GM12878 (cell line): ENCODE data around the gene SRPK2.

Source experiments
- CTCF ChIP-seq, 3 experiments: IDR thresholded peaks in 2 of 3; conservative IDR thresholded peaks in 1 of 3; 2 replicates each; pipeline ENCODE4 v1.5.1; 2011; ENCODE audit warnings: low read depth in 3 of 3, low read length in 3 of 3, mild to moderate bottlenecking in 3 of 3, control low read depth in 2 of 3, moderate library complexity in 2 of 3, inconsistent platforms in 1 of 3, mixed read lengths in 1 of 3; ENCODE audit not compliant: control insufficient read depth in 2 of 3, insufficient read depth in 1 of 3; ENCODE audit errors: extremely low read depth in 1 of 3
- CUX1 ChIP-seq: IDR thresholded peaks from 2 replicates; pipeline ENCODE4 v1.6.1; 2012; ENCODE audit warnings: improper control_type of control experiment, low read depth, low read length; ENCODE audit not compliant: insufficient replicate concordance
- IRF3 ChIP-seq: fragments of 450-650 bp; IDR thresholded peaks from 2 replicates; pipeline ENCODE4 v1.6.1; 2014; ENCODE audit warnings: mild to moderate bottlenecking
- NRF1 ChIP-seq: conservative IDR thresholded peaks from 2 replicates; pipeline ENCODE4 v1.6.1; 2011; ENCODE audit warnings: mild to moderate bottlenecking, low read depth, low read length, improper control_type of control experiment

- TF ChIP-seq NRF1 (no peak), CTCF (IDR thresholded peaks at IDR 0.05 in 2 of 3, conservative IDR thresholded peaks at IDR 0.05 in 1 of 3; ENCODE audit: control insufficient read depth in 2 of 3, extremely low read depth in 1 of 3, insufficient read depth in 1 of 3, low read depth in 3 of 3, low read length in 3 of 3) (no peak), IRF3 (no peak), CUX1 (no peak)
Measured at GRCh38 chr7:105286441-105286840, 102.3 kb downstream of the SRPK2 start.
